HG03520 (cell line): ENCODE results near the gene CIAO2B.

Source experiments
- ATAC-seq: cut with Tn5 transposase; IDR thresholded peaks from one replicate; pipeline ENCODE4 v1.9.1; 2021; ENCODE audit warnings: mild to moderate bottlenecking, moderate library complexity; ENCODE audit not compliant: unreplicated experiment

The CIAO2B gene

DNA sequence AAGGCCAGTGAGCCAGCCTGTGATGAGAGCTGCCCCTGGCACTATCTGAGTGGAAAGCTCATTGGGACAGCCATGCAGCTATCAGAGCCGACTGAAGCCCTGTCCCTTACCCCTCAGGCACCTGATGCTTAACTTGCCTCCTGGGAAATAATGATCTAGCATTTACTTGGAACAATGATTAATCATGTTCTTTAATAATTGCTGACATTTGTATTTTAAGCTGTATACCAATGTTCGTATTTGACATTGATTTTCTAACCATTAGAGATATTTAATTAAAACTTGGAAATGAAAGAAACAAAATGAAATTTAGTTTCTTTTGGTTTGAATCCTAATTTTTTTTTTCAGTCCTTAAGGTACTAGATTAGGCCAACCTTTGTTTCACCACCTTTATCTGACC is 43.4 kb downstream of the CIAO2B start:
- ATAC-seq: no peak

DNA sequence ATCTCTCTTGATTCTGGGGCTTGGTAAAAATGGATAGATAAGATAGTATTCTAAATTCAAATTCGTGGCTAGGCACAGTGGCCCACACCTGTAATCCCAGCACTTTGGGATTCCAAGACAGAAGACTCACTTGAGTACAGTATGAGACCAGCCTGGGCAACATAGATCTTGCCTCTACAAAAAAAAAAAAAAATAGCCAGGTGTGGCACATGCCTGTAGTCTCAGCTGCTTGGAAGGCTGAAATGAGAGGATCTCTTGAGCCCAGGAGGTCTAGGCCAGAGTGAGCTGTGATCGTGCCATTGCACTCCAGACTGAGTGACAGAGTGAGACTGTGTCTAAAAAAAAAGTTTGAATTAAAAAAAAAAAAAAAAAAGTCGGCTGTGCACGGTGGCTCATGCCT is 44.6 kb downstream of the CIAO2B start:
- no peak for ATAC-seq

DNA sequence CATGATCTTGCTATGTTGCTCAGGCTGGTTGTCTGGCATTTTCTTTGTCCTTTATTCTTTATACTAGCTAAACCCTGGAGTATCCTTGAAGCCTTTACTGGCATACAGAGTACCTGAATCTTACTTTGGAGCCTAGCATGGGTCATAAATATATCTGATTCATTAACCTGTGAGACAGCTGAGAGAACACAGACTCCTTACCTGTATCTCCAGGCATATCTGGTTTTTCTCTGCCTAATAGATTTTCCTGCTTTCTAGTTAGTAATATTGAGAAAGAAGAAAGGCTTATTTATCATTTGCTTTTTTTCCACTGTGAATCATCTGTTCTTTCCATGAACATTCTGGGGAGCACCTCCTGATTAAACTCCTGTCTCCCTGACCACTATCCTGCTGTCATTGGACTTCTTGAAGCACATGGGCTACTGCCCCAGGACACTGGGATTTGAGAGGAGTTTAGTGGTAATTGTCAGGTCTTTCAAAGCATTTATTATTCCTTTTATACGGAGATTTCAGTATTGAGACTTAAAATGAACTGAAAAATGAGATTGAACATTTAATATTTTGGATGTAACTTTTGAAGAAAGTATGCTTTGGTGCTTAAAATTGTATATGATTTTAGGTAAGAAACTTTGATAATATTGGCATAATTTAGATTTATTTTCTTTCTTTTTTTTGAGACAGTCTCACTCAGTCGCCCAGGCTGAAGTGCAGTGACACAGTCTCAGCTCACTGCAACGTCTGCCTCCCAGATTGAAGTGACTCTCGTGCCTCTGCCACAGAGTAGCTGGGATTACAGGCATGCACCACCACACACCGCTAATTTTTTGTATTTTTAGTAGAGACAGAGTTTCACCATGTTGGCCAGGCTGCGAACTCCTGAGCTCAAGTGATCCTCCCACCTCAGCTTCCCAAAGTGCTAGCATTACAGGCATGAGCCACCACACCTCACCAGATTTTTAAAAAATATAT is 45.3 kb downstream of the CIAO2B start:
- ATAC-seq: no peak

DNA sequence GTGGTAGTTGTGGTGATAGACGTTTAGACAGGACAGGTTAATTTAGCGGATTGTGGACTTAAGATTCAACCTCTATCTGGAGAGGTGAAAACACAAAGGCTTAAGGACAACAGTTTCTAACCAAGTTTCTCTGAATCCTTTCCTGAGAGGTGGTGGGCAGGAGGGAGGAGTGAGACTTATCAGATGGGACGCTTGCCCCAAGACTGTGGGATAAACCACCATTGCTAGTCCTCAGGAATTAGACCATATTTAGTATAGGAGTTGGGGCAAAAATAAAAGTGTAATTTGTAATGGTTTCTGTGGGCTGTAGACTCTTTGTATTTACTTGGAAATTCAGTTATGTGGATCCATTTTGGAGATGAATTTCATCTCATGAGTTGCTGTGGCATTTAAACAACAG is 47.3 kb downstream of the CIAO2B start:
- ATAC-seq: no peak

DNA sequence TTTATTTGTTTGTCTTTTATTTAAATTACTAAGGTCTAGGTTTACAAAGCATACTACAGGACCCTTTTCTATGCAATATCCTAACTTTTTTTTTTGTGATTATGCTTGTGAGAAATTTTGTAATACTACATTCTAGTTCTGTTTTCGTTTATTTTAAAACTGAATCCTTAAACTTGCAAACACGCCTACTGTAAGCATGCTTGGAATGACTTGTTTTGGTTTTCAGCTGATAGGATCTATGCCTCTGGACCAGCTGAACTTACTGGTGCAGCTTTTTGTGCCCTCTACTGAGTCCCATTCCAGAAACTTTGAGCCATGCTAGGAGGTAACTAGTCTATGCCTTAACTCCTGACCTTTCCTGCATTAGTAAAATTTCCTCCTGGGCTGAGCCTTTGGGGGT is 47.9 kb downstream of the CIAO2B start:
- no peak for ATAC-seq

DNA sequence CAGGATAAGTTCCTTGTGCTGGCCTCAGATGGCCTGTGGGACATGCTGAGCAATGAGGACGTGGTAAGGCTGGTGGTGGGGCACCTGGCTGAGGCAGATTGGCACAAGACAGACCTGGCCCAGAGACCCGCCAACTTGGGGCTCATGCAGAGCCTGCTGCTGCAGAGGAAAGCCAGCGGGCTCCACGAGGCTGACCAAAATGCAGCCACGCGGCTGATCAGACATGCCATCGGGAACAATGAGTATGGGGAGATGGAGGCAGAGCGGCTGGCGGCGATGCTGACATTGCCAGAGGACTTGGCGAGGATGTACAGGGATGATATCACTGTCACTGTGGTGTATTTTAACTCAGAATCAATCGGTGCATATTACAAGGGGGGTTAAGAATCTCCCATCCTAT is 48.7 kb downstream of the CIAO2B start:
- ATAC-seq: no peak

DNA sequence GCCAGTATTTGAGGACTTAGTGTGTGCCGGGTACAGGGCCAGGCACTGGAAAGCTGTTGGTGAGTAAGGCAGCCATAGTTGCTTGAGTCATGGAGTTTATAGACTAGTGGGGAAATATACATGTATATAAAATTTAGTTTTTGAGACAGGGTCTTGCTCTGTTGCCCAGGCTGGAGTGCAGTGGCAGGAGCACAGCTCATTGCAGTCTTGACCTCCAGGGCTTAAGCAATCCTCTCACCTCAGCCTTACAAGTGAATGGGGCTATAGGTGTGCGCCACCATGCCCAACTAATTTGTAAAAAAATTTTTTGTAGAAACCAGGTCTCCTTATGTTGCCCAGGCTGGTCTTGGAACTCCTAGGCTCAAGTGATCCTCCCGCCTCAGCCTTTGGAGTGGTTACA is 51.5 kb downstream of the CIAO2B start:
- ATAC-seq: no peak
